Stomach (tissue), 4 donors: ENCODE data around the gene GAST.

Experiments
- POLR2AphosphoS5 ChIP-seq, 3 donors: sonication (generic); formaldehyde crosslinking; IDR thresholded peaks; one replicate each; pipeline ENCODE4 v1.6.1; 2016; ENCODE audit warnings: antibody characterized with exemption in 3 of 3
- TF ChIP-seq, protein P1 (sequence below), 7 experiments: fragments of 450-650 bp in 4 of 7; fragments of 200-600 bp in 3 of 7; sonication (generic) in 3 of 7; IDR thresholded peaks; one replicate each; pipeline ENCODE4 v1.5.1; 2016 to 2019; ENCODE audit warnings: antibody characterized with exemption in 7 of 7, control low read depth in 2 of 7, mild to moderate bottlenecking in 1 of 7

DNA sequence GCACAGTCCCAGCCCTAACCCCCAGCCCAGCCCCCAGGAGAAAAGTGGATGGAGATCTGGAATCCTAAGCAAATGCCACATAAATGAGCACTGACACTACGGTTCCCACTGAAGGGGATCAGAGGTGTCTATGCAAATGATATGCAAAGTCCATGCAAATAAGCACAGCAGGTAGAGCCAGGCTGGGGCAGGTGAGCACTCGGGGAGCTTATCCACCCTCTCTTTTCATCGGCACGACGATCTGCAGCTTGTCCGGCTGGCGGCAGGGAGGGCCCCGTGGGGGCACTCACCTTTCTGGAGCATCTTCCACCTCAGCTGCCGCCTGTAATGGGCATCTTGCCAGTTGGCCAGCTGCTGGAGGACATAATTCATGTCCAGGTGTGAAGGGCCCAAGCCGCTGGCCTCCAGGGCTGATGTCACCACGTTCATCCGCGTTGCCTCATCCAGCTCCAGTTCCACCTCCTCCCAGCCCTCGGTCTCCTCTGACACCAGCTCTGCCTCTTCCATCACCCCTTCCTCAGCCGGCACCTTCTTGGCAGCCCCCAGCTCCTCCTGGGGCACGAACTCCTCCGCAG lies 12.4 kb downstream of the GAST start:
- TF ChIP-seq, protein P1, sequence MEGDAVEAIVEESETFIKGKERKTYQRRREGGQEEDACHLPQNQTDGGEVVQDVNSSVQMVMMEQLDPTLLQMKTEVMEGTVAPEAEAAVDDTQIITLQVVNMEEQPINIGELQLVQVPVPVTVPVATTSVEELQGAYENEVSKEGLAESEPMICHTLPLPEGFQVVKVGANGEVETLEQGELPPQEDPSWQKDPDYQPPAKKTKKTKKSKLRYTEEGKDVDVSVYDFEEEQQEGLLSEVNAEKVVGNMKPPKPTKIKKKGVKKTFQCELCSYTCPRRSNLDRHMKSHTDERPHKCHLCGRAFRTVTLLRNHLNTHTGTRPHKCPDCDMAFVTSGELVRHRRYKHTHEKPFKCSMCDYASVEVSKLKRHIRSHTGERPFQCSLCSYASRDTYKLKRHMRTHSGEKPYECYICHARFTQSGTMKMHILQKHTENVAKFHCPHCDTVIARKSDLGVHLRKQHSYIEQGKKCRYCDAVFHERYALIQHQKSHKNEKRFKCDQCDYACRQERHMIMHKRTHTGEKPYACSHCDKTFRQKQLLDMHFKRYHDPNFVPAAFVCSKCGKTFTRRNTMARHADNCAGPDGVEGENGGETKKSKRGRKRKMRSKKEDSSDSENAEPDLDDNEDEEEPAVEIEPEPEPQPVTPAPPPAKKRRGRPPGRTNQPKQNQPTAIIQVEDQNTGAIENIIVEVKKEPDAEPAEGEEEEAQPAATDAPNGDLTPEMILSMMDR (IDR thresholded peaks at IDR 0.05), result no peak
- TF ChIP-seq POLR2AphosphoS5 (IDR thresholded peaks at IDR 0.05), result no peak
